NCI-H82 (cell line): ENCODE results near the gene PIAS1.

Source experiments
- DNase-seq: peaks from one replicate; lab custom pipeline; 2025; lab: John Stamatoyannopoulos, UW

PIAS1 gene

DNA sequence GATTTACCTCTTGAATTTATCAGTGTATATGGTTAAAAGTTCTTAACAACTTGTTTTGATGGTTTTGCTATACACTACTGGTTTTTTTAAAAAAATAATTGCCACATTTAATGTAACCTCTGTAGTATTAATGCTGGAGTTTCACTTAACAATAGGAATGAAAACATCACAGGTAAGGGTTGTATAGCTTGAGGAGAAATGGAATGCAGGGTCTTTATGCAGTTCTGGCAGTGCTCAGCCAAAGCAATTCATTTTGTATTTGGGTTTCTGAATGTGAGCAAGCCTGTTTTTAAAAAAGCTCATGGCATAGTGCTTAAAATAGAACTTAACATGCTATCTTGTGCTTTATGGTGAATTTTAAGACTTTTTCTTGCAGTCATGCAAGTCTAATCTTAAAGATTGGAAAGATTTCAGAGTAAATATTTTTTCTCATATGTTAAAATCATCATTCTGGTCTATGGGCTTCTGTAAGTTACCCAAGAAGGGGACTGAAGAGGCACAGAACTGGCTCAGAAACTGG is 8.9 kb downstream of the PIAS1 start:
- no peak for DNase-seq

DNA sequence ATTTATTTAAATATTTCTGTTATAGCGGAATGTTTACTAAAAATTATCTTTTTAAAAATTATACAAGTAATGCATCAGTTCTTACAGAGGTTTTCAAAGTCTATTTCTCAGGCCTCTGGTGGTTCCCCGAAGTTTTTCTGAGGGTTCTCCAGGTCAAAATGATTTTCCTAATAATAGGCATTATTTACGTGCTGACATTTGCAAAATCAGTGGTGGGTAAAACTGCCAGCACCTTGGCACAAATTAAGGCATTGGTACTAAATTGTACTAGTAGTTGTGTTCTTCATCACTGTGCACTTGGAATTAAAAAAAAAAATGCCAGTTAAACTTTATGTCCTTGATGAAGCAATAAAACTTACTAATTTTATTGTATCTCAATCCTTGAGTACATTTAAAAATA is 9.5 kb downstream of the PIAS1 start:
- DNase-seq, result no peak

DNA sequence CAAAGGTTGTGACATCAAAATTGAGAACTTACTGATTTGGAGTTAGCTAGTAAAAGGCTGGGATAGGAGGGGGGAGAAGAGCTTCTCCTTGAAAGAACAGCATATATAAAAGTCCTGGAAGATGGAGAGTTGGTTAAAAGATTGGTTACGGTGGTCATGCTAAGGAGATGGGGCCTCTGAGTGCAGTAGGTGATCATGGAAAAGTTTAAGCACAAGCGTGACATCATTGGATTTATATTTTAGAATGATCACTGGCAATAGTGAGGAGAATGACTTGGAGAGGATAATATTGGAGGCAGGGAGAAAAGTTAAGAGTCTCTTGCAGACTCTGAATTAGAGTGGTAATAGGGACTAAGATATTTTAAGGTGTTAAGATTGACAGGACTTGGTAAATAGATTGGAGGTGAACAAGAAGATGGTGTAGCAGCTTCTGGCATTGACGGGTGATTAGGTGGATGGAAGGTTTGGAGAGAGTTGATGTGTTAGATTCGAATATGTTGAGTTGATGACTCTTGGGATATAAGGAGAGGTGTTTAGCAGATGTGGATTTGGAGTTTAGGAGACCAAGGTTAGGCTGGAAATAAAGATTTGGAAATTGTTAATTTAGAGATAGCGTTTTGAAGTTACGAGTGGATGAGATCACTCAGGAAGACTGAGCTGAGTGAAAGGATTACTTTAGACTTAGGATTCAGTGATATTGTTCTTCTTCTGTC is 19.6 kb downstream of the PIAS1 start:
- DNase-seq, result no peak

DNA sequence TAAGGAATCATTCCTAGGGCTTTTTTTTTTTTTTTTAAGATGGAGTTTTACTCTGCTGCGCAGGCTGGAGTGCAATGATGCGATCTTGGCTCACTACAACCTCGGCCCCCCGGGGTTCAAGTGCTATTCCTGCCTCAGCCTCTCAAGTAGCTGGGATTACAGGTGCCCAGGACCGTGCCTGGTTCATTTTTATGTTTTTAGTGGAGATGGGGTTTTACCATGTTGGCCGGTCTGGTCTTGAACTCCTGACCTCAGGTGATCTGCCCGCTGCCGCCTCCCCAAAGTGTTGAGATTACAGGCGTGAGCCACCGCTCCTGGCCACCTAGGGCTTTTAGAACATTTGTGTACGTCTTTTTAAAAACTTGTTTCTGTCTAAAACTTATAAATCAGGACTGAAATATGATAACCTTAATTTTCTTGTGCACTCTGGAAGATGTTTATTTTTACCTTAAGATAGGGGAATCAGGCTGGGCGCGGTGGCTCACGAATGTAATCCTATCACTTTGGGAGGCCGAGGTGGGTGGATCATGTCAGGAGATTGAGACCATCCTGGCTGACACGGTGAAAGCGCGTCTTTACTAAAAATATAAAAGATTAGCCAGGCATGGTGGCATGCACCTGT is 21.8 kb downstream of the PIAS1 start:
- no peak for DNase-seq

DNA sequence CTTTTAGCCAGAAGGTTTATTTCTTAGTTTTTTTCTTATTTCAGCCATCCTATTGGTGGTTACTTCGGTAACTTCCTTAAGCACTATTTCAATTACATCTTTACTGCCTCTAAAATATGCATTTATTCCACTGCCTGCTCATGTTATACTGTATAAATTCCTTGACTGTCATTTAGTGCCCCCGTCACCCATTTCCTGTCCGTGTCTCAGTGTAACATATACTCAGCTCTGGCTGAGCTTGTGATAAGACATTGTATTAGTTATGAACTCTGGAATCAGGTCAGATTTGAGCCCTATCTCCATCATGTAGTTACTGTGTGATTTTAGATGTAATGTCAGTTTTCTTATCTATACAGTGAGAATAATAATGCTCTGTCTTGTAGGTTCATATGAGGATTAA is 24.2 kb downstream of the PIAS1 start:
- no peak for DNase-seq

DNA sequence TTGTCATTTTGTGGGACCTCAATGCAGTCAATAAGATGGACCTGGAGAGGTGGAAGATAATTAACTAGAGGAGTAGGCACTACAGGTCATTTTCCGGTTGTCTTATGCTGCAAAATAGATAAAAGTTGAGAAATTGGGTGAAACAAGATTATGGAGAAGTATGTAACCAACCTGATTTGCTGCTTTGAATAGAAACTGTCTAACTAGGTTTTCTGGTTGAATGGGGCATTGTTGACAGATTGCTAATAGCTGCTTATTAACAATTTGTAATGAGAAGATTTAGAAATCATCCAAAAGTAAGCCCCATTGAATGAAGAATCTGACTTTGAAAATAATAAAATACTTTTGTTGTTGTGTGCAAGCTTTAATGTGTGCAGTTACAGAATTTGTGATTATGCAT is 26.2 kb downstream of the PIAS1 start:
- no peak for DNase-seq

DNA sequence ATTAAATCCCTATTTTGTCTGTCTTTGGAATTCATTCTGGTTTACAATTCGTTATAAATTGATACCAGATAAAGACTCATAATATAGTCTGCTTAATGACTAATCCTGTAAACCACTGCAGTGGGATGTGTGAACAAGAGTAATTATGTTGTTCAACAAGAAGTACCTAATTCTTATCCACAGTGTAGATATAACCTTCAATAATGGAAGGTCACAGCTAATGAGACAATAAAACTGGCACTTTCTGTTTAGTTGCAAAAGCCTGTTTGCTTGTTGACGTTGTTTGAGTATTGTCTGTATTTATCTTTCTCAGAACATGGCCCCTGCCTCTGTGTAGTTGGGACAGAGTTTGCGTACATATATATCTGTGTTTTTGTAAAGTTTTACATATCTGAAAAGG is 26.7 kb downstream of the PIAS1 start:
- DNase-seq, result no peak

DNA sequence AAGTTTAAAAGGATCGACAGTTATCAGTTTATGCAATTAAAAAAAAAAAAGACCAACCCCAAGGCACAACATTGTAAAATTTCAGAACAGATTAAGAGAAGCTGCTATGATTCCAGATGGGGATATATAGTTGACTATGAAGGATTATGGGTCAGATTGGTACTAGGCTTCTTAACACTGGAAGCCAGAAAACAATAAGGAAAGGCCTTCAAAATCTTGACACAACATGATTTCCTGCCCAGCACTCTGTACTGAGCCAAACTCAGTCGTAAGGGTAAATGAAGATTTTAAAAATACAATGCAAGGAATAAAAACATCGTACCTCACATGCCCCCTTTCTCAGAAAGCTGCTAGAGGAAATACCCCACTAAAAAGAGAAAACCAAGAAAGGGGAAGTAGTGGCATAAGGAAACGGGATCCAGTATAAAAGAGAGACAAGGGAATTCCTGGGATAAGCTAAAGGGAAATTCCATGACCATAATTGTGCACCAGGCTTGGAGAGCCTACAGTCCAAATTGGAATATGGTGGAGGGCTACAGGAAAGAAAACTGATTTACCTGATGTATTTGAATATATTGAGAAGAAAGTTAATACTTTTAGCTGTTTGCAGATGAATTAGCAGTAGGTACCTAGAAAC is 27.9 kb downstream of the PIAS1 start:
- DNase-seq, result peak; percentile 50

DNA sequence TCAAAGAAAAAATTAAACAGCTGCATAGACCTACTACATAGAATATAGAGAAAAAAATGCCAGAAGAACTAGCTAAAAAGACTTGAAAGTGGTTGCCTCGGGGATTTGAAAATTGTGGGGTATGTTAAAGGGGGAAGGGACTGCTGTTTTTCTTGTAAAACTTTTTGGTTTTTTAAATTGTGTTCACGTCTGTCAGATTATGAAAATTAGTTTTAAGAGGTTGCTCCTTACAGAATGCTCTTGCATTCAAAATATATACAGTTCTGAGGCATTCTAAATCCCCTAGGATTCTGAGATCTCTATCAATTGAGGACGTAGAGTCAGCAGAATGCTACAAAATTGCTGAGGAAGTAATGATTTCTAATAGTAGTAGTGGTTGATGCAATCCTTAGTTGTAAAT is 28.6 kb downstream of the PIAS1 start:
- no peak for DNase-seq

DNA sequence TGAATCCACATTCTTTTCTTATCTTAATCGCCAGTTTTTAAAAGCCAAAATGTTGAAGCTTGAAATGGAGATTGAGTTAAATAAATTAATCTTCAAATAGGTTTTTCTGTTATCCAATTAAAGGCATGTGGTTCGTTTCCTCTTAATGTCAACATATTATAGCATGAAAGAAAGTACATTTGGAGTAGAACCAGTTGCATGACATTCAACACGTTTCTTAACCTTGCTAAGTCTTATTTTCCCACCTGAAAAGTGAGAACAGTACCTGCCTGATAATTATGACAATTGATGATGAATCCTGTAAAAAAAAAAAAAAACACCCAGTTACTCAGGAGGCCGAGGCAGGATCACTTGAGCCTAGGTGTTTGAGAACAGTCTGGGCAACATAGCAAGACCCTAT is 29.3 kb downstream of the PIAS1 start:
- peak; percentile 28 for DNase-seq

DNA sequence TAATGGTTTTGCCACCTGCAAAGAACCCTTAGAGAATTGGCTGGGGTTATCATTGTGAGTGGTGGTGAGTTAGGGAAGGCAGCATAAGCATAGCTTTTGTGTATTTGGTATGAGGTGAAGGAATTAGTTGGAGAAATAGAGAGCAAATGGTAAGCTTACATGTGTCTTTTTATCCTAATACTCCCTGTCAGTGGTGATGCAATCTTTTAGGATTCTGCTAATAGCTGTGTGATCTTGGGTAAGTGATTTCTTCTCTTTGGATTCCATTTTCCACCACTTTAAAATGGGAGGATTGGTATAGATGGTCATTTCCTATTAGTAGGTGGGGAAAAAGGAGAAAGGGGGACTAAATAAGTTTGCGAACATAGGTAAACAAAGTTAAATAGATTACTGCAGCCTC is 30.9 kb downstream of the PIAS1 start:
- DNase-seq, result no peak

DNA sequence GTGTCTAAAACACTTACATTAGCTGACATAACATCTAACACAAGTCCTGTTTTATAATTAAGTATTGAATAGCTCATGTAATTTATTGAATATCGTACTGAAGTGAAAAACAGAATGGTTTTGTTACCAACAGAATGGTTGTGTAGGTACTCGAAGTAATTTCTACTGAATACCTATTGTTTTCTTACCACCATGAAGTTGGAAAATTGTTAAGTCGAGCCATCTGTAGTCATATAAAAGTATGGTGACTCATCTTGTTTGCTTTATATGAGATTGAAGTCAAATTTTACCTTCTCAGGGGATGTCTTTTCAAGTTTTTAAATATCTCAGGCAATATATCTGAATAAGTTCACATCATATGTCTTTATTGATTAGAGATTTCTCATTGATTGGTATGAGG is 37.6 kb downstream of the PIAS1 start:
- DNase-seq, result no peak

DNA sequence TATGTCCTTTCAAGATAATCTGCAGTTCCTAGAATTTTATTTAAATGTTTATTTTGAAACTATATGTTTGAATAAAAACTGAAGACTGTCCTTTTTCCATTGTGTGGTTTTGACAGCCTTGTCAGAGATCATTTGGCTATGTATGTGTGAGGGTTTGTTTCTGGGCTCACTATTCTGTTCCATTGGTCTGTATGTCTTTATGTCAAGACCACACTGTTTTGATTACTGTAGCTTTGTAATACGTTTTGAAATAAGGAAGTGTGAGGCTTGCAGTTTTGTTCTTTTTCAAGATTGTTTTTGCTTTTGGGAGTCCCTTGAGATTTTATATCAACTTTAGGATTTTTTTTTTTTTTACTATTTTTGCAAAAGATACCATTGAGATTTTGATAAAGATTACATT is 42.0 kb downstream of the PIAS1 start:
- no peak for DNase-seq

DNA sequence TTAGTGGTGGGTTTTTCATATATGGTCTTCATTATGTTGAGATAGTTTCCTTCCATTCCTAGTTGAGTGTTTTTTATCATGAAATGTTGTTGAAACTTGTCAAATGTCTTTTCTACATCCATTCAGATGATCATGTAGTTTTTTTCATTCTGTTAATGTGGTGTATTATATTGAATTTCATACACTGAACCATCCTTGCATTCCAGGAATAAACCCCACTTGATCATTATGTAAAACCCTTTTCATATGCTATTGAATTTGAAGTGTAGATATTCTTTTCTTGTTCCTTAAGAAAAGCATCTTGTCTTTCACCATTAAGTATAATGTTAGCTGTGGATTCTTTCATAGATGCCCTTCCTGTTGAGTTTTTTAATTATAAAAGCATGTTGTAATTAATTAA is 42.9 kb downstream of the PIAS1 start:
- DNase-seq, result no peak

DNA sequence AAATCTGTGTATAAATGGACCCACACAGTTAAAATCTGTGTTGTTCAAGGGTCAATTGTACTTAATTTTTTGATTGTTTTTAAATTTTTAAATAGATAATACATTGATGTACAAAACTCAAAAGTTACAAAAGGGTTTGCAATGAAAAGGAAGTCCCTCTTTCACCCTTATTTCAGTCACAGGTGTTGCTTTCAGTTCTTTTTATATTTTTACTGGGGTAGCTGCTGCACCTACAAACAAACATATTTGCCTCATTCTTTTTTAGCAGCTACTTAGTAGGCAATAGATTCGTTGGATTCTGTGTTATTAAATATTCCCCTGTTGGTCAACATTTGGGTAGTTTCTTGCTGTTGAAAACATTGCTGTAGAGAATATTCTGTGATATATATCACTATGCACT is 44.4 kb downstream of the PIAS1 start:
- DNase-seq, result no peak

DNA sequence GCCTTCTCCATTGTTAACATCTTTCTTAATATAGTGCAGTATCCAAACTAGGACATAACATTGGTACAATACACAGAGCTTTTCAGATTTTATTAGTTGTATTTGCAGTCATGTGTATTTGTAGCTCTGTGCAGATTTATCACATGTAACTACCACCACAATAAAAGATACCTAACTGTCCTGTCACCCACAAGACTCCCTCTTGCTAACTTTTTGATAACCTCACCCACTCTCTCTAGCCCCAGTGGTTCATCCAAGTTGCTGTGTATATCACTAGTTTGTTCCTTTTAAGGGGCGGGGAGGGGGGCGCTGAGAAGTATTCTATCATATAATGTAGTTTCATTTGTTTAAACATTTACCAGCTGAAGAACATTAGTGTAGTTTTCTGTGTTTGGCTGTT is 46.1 kb downstream of the PIAS1 start:
- DNase-seq, result no peak

DNA sequence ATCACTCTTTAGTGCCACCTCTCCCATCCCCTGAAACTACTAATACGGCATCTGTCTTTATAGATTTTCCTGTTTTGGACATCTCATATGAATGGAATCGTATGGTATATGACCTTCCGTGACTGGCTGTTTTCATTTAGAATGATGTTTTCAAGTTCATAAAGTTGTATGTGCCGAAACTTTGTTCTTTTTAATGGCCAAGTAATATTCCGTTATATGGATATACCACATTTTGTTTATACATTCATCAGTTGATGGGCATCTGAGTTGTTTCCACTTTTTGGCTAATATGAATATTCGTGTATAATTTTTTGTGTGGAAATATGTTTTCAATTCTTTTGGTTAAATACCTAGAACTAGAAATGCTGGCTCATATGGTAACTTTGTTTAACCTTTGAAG is 49.5 kb downstream of the PIAS1 start:
- no peak for DNase-seq

DNA sequence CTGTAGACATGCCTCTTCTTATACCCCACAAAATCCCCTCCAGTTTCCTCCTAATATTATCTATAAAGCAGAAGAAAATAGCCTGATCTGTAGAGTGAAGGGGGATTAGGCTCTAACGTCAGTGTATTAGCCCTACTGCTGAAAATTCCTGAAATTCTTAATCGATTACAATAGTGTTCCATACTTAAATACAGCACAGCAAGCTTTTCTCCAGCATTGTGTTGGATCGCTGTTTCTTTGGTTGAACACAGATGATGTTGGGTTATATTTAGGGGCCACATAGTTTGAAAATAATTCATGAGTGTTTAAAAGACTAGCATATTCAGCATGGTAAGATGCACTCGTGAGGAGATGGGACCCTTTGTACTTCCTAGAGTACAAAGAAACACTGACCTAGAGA is 52.5 kb downstream of the PIAS1 start:
- no peak for DNase-seq

DNA sequence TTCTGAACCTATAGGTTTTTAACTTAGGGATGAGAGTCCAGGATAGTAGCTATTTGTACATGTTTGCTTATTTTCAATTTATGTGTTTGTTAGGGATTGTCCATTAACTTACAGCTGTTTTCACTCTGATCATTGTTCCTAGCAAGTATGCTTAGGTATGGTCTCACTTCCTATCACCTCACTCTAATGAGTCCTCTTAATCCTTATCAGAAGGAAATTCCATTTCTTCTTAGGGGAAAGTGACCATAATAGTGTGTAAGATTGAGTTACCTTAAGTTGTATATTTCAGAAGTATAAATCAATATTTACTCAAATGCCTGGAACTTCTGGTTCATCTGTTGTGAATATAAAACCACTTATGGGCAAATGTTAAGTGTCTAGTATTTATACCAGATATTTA is 53.0 kb downstream of the PIAS1 start:
- DNase-seq, result no peak

DNA sequence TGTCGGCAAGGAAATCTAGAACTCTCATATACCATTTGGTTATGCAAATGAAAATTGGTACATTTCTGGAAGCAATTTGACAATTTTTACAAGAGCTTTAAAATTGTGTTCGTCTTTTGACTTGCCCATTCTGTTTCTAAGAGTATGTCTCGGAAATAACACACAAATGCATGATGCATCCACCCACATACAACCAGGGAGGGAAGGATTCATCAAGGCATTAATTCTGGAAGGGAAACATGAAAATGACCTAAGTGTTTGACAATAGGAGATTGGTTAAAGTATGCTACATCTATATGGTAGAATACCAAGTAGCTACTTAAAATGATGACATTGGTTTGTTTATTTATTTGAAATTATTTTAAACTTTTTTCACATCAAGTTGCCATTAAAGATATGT is 58.6 kb downstream of the PIAS1 start:
- DNase-seq, result no peak

DNA sequence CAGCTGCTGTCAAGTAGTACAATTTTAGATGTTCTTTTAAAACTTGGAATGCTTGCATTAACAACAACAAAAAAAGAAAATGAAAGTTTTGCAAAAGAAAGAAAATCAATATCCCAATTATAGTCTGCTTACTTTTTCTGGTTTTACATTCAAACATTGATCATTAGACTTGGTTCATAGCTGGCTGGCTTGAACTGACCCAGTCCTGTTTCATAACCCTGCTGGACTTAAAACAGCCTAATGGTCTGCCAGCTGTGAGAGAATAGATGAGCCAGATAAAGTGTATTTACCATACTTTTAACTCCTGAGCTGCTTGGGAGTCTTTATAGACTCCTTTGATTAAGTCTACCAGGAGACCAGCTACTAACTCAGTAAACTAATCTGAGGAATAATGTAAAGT is 59.2 kb downstream of the PIAS1 start:
- DNase-seq, result peak; percentile 48

DNA sequence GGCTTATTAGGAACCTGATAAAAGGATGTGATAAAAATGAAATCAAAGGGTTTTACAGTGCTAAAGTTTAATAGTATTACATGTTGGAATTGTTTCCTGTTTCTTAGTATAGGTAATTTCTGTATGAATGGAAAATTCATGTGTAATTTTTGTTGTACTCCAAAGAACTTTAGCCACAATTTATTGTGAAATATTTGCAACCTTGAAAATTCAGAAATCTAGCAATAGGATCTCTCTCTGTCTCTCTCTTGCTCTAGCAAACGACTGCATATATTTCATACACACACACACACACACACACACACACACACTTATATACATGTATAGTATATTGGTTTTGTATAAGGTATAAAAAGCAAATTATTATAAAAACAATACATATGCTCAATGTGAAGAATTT is 59.6 kb downstream of the PIAS1 start:
- no peak for DNase-seq

DNA sequence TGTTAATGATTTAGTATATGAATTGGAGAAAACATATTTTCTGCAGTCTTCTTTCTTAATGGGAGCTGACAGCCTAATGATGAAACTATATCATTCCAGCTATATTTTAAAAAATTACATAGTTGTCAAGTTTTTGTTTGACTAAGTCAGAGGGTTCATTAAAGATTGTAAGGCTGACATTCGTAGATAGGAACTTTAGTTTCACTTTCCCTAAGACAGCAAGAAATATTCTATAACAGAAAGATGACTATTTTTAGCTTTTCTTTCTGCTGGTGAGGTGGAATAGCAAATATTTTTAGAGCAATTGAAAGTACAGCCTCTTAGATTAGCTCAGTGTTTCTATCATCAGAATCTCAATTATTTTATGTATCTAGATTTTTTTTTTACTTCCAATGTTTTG is 60.2 kb downstream of the PIAS1 start:
- DNase-seq, result no peak

DNA sequence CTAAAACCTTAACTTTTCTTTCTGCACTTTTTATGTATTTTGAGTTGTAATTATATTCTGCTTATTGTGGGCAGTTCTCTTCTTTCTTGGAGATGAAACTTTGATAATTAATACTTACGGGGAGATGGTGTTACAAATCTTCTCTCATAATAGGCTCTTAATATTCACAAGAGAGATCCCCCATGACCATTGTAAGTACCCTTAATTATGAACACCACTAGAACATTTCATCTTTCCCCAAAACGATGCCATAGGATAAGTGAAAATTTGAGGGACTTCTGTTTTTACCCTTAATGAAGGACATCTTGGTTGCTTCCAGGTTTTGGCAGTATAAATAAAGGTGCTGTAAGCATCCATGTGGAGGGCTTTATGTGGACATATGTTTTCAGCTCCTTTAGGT is 60.7 kb downstream of the PIAS1 start:
- no peak for DNase-seq
